A549 (cell line): ENCODE data around the gene IFITM1.

Experiments
- HDAC2 ChIP-seq: fragments of 200-600 bp; sonication (generic); IDR thresholded peaks from 2 replicates; pipeline ENCODE4 v1.6.1; 2016
- JUN ChIP-seq, 2 experiments: fragments of >200 bp; sonication (Bioruptor Twin); formaldehyde crosslinking; IDR thresholded peaks; 2 replicates in 1 of 2; 3 replicates in 1 of 2; pipeline ENCODE4 v1.6.1; 2016 to 2017
- MAZ ChIP-seq: fragments of 150-350 bp; IDR thresholded peaks from 2 replicates; pipeline ENCODE4 v1.6.1; 2014; ENCODE audit warnings: antibody characterized with exemption, low read depth, low read length, borderline replicate concordance
- MYC ChIP-seq: IDR thresholded peaks from 2 replicates; pipeline ENCODE4 v1.6.1; 2012; ENCODE audit warnings: mild to moderate bottlenecking, inconsistent platforms, low read length, improper control_type of control experiment, borderline replicate concordance
- TF ChIP-seq, protein P1 (sequence below): IDR thresholded peaks from 2 replicates; pipeline ENCODE4 v1.6.1; 2012
- TF ChIP-seq, protein P2 (sequence below): fragments of 450-650 bp; IDR thresholded peaks from 2 replicates; pipeline ENCODE4 v1.6.1; 2014; ENCODE audit warnings: antibody characterized with exemption
- TF ChIP-seq, protein P3 (sequence below): fragments of >200 bp; sonication (Bioruptor Twin); formaldehyde crosslinking; IDR thresholded peaks from 3 replicates; pipeline ENCODE4 v1.5.1; 2016

DNA sequence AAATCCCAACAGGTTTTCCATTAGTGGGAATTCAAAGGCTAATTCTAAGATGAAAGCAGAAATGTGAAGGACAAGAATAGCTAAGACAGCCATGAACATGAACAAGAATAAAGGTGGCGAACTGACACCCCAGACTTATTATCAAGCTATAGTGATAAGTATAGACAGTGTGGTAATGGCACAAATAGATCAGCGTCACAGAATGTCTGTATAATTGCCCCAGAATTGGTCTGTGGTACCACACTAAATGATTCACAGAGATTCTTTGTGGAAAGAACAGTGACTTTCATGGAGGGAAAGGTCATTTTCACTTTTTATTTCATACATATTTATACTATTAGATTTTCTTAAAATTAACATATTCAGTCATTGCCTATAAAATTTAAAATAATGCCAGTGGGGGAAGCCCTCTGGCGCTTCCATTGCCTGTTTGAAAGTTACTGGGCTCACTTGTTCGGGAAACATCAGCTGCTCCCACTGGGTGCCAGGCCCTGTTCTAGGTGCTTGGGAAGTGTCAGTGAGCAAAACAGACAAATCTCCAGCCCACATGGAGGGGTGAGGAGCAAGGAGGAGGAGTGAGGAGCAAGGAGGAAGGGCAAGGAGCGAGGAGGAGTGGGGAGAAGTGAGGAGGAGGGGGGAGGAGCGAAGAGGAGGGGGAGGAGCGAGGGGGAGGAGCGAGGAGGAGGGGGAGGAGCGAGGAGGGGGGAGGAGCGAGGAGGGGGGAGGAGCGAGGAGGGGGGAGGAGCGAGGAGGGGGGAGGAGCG lies 47.0 kb upstream of the IFITM1 start:
- TF ChIP-seq, protein P1, sequence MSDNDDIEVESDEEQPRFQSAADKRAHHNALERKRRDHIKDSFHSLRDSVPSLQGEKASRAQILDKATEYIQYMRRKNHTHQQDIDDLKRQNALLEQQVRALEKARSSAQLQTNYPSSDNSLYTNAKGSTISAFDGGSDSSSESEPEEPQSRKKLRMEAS, result no peak
- TF ChIP-seq MAZ, result no peak
- TF ChIP-seq, protein P2, sequence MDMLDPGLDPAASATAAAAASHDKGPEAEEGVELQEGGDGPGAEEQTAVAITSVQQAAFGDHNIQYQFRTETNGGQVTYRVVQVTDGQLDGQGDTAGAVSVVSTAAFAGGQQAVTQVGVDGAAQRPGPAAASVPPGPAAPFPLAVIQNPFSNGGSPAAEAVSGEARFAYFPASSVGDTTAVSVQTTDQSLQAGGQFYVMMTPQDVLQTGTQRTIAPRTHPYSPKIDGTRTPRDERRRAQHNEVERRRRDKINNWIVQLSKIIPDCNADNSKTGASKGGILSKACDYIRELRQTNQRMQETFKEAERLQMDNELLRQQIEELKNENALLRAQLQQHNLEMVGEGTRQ, result no peak
- TF ChIP-seq MYC, result no peak
- TF ChIP-seq, protein P3, sequence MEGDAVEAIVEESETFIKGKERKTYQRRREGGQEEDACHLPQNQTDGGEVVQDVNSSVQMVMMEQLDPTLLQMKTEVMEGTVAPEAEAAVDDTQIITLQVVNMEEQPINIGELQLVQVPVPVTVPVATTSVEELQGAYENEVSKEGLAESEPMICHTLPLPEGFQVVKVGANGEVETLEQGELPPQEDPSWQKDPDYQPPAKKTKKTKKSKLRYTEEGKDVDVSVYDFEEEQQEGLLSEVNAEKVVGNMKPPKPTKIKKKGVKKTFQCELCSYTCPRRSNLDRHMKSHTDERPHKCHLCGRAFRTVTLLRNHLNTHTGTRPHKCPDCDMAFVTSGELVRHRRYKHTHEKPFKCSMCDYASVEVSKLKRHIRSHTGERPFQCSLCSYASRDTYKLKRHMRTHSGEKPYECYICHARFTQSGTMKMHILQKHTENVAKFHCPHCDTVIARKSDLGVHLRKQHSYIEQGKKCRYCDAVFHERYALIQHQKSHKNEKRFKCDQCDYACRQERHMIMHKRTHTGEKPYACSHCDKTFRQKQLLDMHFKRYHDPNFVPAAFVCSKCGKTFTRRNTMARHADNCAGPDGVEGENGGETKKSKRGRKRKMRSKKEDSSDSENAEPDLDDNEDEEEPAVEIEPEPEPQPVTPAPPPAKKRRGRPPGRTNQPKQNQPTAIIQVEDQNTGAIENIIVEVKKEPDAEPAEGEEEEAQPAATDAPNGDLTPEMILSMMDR, result no peak
- no peak for TF ChIP-seq HDAC2
- no peak for TF ChIP-seq JUN (IDR thresholded peaks at IDR 0.05)
